Smooth muscle cell (in vitro differentiated cells): ENCODE results near the gene TRO. TPM values are rescaled to one million over a fixed set of nuclear protein-coding genes. Genes with fewer than 3 reads are reported as not detected.

Source experiments
- DNase-seq: peaks from one replicate; lab custom pipeline; 2025; ENCODE audit not compliant: unreplicated experiment; lab: John Stamatoyannopoulos, UW
- H2AFZ ChIP-seq: fragments of 200-600 bp; sonication (generic); 2 replicates; pipeline ENCODE4 v1.6.0; 2016; ENCODE audit warnings: antibody characterized with exemption, low read depth, mild to moderate bottlenecking
- H3F3A ChIP-seq: fragments of 200-600 bp; sonication (generic); 2 replicates; pipeline ENCODE4 v1.6.0; 2017; ENCODE audit warnings: antibody characterized with exemption, low read depth
- H3K27ac ChIP-seq: fragments of 200-600 bp; sonication (generic); 2 replicates; pipeline ENCODE4 v1.5.1; 2016; ENCODE audit warnings: low read depth, mild to moderate bottlenecking
- H3K27me3 ChIP-seq: fragments of 200-600 bp; sonication (generic); 2 replicates; pipeline ENCODE4 v1.6.1; 2016; ENCODE audit warnings: low read depth, mild to moderate bottlenecking
- H3K36me3 ChIP-seq: fragments of 200-600 bp; sonication (generic); 2 replicates; pipeline ENCODE4 v1.5.1; 2016; ENCODE audit warnings: low read depth
- H3K4me1 ChIP-seq: fragments of 200-600 bp; sonication (generic); 2 replicates; pipeline ENCODE4 v1.5.1; 2016; ENCODE audit warnings: low read depth
- H3K4me2 ChIP-seq: fragments of 200-600 bp; sonication (generic); 2 replicates; pipeline ENCODE4 v1.6.0; 2016; ENCODE audit warnings: mild to moderate bottlenecking
- H3K4me3 ChIP-seq: fragments of 200-600 bp; sonication (generic); 2 replicates; pipeline ENCODE4 v1.5.1; 2016; ENCODE audit warnings: mild to moderate bottlenecking
- H3K79me2 ChIP-seq: fragments of 200-600 bp; sonication (generic); 2 replicates; pipeline ENCODE4 v1.6.0; 2016; ENCODE audit warnings: low read depth, mild to moderate bottlenecking
- H3K9ac ChIP-seq: fragments of 200-600 bp; sonication (generic); 2 replicates; pipeline ENCODE4 v1.6.0; 2016; ENCODE audit warnings: low read depth
- H3K9me3 ChIP-seq: fragments of 200-600 bp; sonication (generic); replicated peaks from 2 replicates; pipeline ENCODE4 v1.5.1; 2016; ENCODE audit warnings: low read depth
- H4K20me1 ChIP-seq: fragments of 200-600 bp; sonication (generic); 2 replicates; pipeline ENCODE4 v1.6.0; 2016; ENCODE audit warnings: low read depth
- WGBS: methylation state at CpG from one replicate; pipeline ENCODE4 v1.1.7; 2016; ENCODE audit warnings: low lambda C conversion rate; 5-methylcytosine and 5-hydroxymethylcytosine counted together
- polyA plus RNA-seq: library from polyadenylated mRNA; unstranded; fragments of >200 nt; fragmentation: Nextera tagmentation; extraction: Ambion mirVana; gene quantifications from 2 replicates; pipeline ENCODE4 v1.2.1, GENCODE V29; 2016
- total RNA-seq: library from RNA; depleted of rRNA; stranded (reverse); fragments of >200 nt; gene quantifications from 2 replicates; pipeline ENCODE4 v1.2.3, GENCODE V29; 2014
- TF ChIP-seq, protein P1 (sequence below): fragments of 200-600 bp; sonication (generic); IDR thresholded peaks from 2 replicates; pipeline ENCODE4 v1.5.1; 2017; ENCODE audit warnings: borderline replicate concordance, mild to moderate bottlenecking, antibody characterized with exemption; ENCODE audit not compliant: insufficient read depth, poor library complexity, severe bottlenecking

TRO gene
- 60.0 and 78.7 TPM in 2 replicates for total RNA-seq
- polyA plus RNA-seq, result 84.6 and 98.6 TPM in 2 replicates

GRCh38 chrX:54920610-54921426 is at the start of gene TRO:
Gene TRO (plus strand): TSS chrX:54920824. CDS start chrX:54922247, 1,423 bp downstream.
- Histone ChIP-seq H3K4me1 (no peaks in the 10 kb centered on the region), H3K4me3 (peak within 1 kb of the TSS; percentile 69), H3K36me3 (no peaks in the 10 kb centered on the region), H3F3A (no peaks in the 10 kb centered on the region), H3K27ac (no peak within 1 kb of the TSS), H3K9ac (peak within 1 kb of the TSS; percentile 43), H2AFZ (peak within 1 kb of the TSS; percentile 77), H4K20me1 (peaks cover 12% of the 10 kb centered on the region), H3K27me3 (no peaks in the 10 kb centered on the region), H3K79me2 (no peaks in the 10 kb centered on the region), H3K9me3 (no peaks in the 10 kb centered on the region), H3K4me2 (peak within 1 kb of the TSS; percentile 84)
- WGBS, result 45% methylated on average over 29 of the region's 29 CpGs
- DNase-seq, result no peak
- TF ChIP-seq, protein P1, sequence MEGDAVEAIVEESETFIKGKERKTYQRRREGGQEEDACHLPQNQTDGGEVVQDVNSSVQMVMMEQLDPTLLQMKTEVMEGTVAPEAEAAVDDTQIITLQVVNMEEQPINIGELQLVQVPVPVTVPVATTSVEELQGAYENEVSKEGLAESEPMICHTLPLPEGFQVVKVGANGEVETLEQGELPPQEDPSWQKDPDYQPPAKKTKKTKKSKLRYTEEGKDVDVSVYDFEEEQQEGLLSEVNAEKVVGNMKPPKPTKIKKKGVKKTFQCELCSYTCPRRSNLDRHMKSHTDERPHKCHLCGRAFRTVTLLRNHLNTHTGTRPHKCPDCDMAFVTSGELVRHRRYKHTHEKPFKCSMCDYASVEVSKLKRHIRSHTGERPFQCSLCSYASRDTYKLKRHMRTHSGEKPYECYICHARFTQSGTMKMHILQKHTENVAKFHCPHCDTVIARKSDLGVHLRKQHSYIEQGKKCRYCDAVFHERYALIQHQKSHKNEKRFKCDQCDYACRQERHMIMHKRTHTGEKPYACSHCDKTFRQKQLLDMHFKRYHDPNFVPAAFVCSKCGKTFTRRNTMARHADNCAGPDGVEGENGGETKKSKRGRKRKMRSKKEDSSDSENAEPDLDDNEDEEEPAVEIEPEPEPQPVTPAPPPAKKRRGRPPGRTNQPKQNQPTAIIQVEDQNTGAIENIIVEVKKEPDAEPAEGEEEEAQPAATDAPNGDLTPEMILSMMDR, result peak; percentile 3

DNA sequence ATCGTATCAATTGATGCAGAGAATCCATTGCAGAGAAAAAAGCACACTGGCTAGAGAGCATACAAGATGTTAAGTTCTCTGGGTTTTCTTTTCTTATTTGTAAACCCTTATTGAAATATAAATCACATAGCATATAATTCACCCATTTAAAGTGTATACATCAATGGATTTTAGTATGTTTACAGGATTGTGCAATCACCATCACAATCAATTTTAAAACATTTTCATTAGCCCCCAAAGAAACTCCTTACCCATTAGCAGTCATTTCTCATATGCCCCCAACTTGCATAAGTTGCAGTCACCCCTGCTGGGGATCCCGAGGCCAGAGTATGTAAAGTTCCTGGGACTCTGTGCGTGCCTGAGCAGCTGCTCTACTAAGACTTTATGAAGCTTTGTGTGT is 34.9 kb upstream of the TRO start:
- no peaks in the 10 kb centered on the region for H3K4me1 ChIP-seq

DNA sequence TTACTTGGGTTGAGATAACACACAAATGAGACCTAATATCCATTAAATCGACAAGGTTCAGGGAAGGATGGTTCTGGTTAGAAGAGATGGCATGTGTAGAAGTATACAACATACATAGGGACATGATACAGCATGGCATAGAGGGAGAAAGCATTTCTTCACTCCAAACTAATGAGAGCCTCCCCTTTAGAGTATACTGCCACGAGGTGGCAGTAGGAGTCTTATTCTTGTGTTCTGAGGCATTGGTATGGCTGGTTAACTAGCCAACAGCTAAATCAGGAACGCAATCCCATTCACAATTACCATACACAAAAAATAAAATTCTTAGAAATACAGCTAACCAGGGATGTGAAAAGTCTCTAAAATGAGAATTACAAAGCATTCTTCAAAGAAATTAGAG is 29.1 kb upstream of the TRO start:
- 23% methylated on average over 3 of the region's 3 CpGs for WGBS
- H4K20me1 ChIP-seq, result no peaks in the 10 kb centered on the region
- no peak overlapping the region for H2AFZ ChIP-seq
- TF ChIP-seq, protein P1, result peak; percentile 23
- no peaks in the 10 kb centered on the region for H3K27me3 ChIP-seq
- H3K9me3 ChIP-seq, result no peaks in the 10 kb centered on the region
- H3K36me3 ChIP-seq, result no peaks in the 10 kb centered on the region
- DNase-seq, result no peak
- H3K4me3 ChIP-seq, result no peak overlapping the region
- no peak overlapping the region for H3K4me2 ChIP-seq
- H3K4me1 ChIP-seq, result no peaks in the 10 kb centered on the region
- H3K27ac ChIP-seq, result no peak overlapping the region
- no peak overlapping the region for H3K9ac ChIP-seq
- H3K79me2 ChIP-seq, result no peaks in the 10 kb centered on the region
- no peaks in the 10 kb centered on the region for H3F3A ChIP-seq

More for the DNA sequence above, 34.9 kb upstream of the TRO start:
- H2AFZ ChIP-seq, result no peak overlapping the region
- TF ChIP-seq, protein P1, result no peak
- H4K20me1 ChIP-seq, result no peaks in the 10 kb centered on the region
- H3K27ac ChIP-seq, result no peak overlapping the region
- DNase-seq, result no peak
- no peak overlapping the region for H3K9ac ChIP-seq
- H3K36me3 ChIP-seq, result no peaks in the 10 kb centered on the region
- H3K4me3 ChIP-seq, result no peak overlapping the region
- no peaks in the 10 kb centered on the region for H3K79me2 ChIP-seq
- H3F3A ChIP-seq, result no peaks in the 10 kb centered on the region
- no peaks in the 10 kb centered on the region for H3K27me3 ChIP-seq
- H3K4me2 ChIP-seq, result no peak overlapping the region
- H3K9me3 ChIP-seq, result no peaks in the 10 kb centered on the region
- 78% methylated on average over 3 of the region's 3 CpGs for WGBS
